IPS DF 6.9 (cell line): Measurements from ENCODE around the gene OR2J1.
A peak's percentile ranks its signal among the peaks of the same experiment; 100 is the strongest.

Experiments
- DNase-seq: peaks from one replicate; pipeline ENCODE4 v3.0.0-alpha.2; 2013; ENCODE audit warnings: low read depth, low spot score
- H3K27ac ChIP-seq: one replicate; pipeline ENCODE4 v1.5.1; 2013; ENCODE audit warnings: low read length, control low read depth
- H3K27me3 ChIP-seq: 2 replicates; pipeline ENCODE4 v1.6.1; 2013; ENCODE audit warnings: mild to moderate bottlenecking, low read length; ENCODE audit not compliant: control insufficient read depth, insufficient read depth
- H3K36me3 ChIP-seq: 2 replicates; pipeline ENCODE4 v1.6.1; 2013; ENCODE audit warnings: low read length; ENCODE audit not compliant: control insufficient read depth, insufficient read depth
- H3K4me1 ChIP-seq: 2 replicates; pipeline ENCODE4 v1.6.1; 2013; ENCODE audit warnings: low read length; ENCODE audit not compliant: control insufficient read depth, insufficient read depth
- H3K4me3 ChIP-seq: 2 replicates; pipeline ENCODE4 v1.5.1; 2013; ENCODE audit warnings: mild to moderate bottlenecking, low read length
- H3K9me3 ChIP-seq: 2 replicates; pipeline ENCODE4 v1.6.1; 2013; ENCODE audit warnings: low read length, inconsistent platforms; ENCODE audit not compliant: control insufficient read depth, insufficient read depth
- WGBS: extraction: QIAGEN DNeasy Blood & Tissue Kit; methylation state at CpG from one replicate; pipeline ENCODE4 v1.1.7; 2013; ENCODE audit warnings: mixed read lengths, missing lambda C conversion rate; ENCODE audit not compliant: insufficient read length, insufficient coverage; 5-methylcytosine and 5-hydroxymethylcytosine counted together

The OR2J1 gene

DNA sequence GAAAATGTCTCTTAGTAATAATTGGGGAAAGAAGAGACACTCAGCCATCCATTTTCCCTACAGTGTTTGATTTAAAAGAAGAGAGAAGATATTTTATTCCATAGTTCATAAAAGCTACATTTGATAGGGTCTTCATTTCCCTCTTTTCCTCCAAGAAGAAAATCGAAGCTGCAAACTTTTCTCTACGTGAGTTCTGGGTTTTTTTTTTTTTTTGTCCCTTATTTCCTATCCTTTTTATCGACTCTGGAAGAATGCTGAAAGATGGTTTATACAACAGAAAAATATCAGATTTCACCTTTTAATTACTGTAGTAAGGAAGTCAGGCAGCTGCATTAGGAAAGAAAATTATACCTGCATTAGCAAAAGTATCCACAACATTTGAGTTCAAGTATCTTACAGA lies at the start of gene OR2J1:
TSS of gene OR2J1 (plus strand) at position 301 of the 400 bp plus-strand sequence. CDS start 1,453 bp downstream, outside the sequence.
- H3K4me1 ChIP-seq = no peaks in the 10 kb centered on the region
- no peaks in the 10 kb centered on the region for H3K36me3 ChIP-seq
- H3K4me3 ChIP-seq = no peak within 1 kb of the TSS
- no peaks in the 10 kb centered on the region for H3K9me3 ChIP-seq
- no peaks in the 10 kb centered on the region for H3K27me3 ChIP-seq
- no peak for DNase-seq
- no peak within 1 kb of the TSS for H3K27ac ChIP-seq
- WGBS = no CpG with 5 or more reads among the region's 3 CpGs

DNA sequence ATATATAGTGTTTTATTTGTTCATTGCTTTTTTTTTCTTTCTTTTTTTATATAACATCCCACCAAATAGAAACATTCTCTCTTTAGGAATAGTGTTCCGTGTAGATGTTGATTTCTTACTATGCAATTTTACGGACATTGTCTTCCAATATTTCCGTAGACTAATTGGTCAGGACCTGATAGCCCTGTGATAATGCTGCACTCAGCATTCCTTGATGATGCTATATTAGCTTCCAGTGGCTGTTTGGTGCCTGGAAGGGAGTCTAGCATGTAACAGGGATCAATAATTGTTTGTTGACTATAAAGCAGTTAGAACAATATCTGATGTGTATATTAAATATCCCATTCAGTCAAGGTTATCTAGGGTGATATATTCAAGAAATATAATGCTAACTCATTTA lies 47.6 kb upstream of the OR2J1 start:
- H3K9me3 ChIP-seq = no peaks in the 10 kb centered on the region
- no CpG with 5 or more reads among the region's 3 CpGs for WGBS
- DNase-seq = no peak
- H3K27me3 ChIP-seq = no peaks in the 10 kb centered on the region
- no peaks in the 10 kb centered on the region for H3K4me1 ChIP-seq
- no peak overlapping the region for H3K4me3 ChIP-seq
- H3K36me3 ChIP-seq = no peaks in the 10 kb centered on the region
- H3K27ac ChIP-seq = no peak overlapping the region

DNA sequence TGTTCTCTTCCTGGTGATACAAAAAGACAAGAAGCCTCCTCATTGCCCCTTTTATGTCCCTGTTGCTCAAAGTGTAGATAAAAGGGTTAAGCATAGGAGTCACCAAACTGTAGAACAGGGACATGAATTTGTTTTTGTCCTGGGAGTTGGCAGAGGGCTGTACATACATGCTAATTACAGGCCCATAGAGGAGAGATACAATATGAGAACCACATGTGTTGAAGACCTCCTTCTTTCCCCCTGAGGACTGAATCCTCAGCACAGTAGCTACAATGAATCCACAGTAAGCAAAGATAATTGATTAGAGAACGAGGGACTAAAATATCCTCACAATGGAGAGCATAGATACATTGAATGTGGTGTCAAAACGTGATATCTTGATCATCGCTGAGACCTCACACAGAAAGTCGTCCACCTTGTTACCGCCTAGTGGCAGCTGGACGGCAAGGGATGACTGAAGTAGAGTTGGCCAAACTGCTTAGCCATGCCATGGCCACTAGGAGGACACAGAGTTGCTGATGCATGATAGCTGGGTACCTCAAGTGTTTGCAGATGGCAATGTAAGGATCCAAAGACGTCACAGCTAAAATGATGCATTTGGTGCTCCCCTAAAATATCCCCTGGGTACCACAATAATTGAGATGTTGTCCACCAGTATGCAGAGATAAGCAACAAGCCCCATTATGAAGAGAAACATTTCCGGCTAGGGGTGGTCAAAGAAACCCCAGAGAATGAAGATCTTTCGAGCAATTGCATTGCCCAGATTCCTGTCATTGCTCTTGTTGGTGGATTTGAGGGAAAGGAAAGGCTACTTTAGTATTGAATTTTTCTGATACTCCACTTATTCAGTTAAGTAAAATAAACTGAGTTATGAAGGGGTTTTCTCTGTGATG lies 27.2 kb upstream of the OR2J1 start:
- Histone ChIP-seq H3K4me3 (no peak overlapping the region), H3K36me3 (no peaks in the 10 kb centered on the region), H3K27me3 (no peaks in the 10 kb centered on the region), H3K4me1 (no peaks in the 10 kb centered on the region), H3K27ac (no peak overlapping the region), H3K9me3 (no peaks in the 10 kb centered on the region)
- WGBS = no CpG with 5 or more reads among the region's 9 CpGs
- DNase-seq = peak; percentile 54

DNA sequence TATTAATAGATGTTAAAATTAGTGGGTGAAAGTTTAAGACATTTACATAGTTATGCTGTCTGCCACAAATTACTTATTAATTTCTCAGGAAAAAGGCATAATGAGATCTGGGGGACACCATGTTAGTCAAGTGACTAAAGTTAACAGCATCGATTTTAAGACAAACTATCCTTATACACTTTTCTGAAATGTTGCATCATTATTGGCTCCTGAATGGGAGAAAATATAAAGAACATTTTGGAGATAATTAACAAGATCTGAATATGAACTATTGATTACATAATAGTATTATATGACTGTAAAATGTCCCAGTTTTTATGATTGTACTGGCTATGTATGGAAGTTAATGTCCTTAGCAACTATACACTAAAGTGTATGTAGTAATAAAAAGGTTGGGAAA lies 20.1 kb upstream of the OR2J1 start:
- H3K9me3 ChIP-seq = no peaks in the 10 kb centered on the region
- H3K27me3 ChIP-seq = no peaks in the 10 kb centered on the region
- H3K4me1 ChIP-seq = no peaks in the 10 kb centered on the region
- H3K27ac ChIP-seq = no peak overlapping the region
- H3K4me3 ChIP-seq = no peak overlapping the region
- WGBS = no CpG with 5 or more reads among the region's 1 CpG
- DNase-seq = no peak
- H3K36me3 ChIP-seq = no peaks in the 10 kb centered on the region

DNA sequence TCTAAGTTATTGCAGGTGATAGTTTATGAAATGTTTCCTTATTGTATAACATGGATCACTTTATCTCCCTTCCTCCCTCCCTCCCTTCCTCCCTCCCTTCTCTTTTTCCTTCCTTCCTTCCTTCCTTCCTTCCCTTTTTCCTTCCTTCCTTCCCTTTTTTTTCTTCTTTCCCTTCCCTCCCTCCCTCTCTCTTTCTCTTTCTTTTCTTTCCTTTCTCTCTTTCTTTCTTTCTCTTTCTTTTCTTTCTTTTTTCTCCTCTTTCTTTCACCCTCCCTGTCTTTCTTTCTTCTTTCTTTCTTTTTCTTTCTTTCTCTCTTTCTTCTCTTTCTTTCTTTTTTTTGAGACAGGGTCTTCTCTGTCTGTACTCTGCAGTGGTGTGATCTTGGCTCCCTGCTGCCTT lies 18.0 kb upstream of the OR2J1 start:
- DNase-seq = no peak
- Histone ChIP-seq H3K27ac (no peak overlapping the region), H3K27me3 (no peaks in the 10 kb centered on the region), H3K36me3 (no peaks in the 10 kb centered on the region), H3K4me3 (no peak overlapping the region), H3K9me3 (no peaks in the 10 kb centered on the region), H3K4me1 (no peaks in the 10 kb centered on the region)

DNA sequence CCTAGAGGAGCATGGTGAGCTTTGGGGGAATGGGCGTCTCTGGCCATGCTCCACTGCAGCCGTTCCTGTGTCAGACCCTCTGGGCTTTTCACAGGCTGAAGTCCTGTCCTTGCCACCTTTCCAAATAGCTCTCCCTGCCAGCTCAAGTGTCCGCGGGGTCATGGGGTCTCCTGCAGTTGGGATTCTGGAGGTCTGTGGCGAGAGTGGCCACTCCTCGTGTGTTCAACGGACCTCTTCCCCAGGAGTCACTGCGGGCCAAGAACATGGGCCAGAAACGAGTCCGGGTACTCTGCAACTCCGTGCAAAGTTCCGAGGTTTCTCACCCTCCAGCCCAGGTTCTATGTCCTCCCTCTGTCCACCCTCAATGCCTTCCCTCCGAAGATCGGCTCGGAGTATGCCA lies 16.8 kb upstream of the OR2J1 start:
- no peak overlapping the region for H3K4me3 ChIP-seq
- no peaks in the 10 kb centered on the region for H3K9me3 ChIP-seq
- H3K27me3 ChIP-seq = no peaks in the 10 kb centered on the region
- no peaks in the 10 kb centered on the region for H3K36me3 ChIP-seq
- H3K4me1 ChIP-seq = no peaks in the 10 kb centered on the region
- no peak overlapping the region for H3K27ac ChIP-seq
- no CpG with 5 or more reads among the region's 15 CpGs for WGBS
- no peak for DNase-seq

DNA sequence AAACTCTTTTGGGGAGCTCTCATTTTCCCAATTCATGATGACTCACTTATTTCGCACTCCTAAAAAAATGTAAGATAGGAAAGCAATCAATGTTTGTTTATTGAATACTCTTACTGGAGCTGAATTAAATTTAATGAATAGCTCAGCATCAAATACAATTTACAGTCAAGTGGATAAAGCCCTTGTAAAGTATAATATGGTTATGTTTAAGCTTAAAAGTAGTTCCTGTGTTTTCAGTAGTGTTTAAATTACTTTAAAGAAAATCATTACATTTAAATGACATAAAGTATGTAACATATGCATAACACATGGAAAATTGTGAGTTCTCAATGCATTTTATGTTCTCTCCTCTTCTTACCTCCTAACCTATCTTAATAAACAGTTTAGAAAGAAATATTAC lies 12.1 kb upstream of the OR2J1 start, which contains the start of gene OR2B3:
TSS of gene OR2B3 (minus strand) at position 101 of the 400 bp plus-strand sequence. CDS start at position 36, 65 bp downstream.
- DNase-seq = no peak
- Histone ChIP-seq H3K4me3 (no peak within 1 kb of the TSS), H3K27me3 (no peaks in the 10 kb centered on the region), H3K9me3 (no peaks in the 10 kb centered on the region), H3K36me3 (no peaks in the 10 kb centered on the region), H3K4me1 (no peaks in the 10 kb centered on the region), H3K27ac (no peak within 1 kb of the TSS)
- WGBS = no CpG with 5 or more reads among the region's 1 CpG

DNA sequence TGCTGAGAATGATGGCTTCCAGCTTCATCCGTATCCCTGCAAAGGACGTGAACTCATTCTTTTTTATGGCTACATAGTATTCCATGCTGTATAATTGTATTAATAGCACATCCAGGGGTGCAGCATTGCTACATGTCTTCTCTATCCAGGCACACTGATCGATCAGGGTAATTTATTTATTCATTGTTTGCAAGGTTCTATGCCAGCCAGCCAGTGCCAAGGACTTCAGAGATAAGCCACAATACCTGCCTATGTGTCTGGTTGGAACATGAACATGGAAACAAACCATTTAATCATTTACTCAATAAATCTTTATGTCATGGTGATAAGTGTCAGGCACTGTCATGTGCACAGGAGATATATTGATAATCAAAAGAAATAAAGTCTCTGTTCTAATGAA lies 6.3 kb upstream of the OR2J1 start:
- Histone ChIP-seq H3K36me3 (no peaks in the 10 kb centered on the region), H3K27me3 (no peaks in the 10 kb centered on the region), H3K4me1 (no peaks in the 10 kb centered on the region), H3K27ac (no peak overlapping the region), H3K4me3 (no peak overlapping the region), H3K9me3 (no peaks in the 10 kb centered on the region)
- no peak for DNase-seq
- no CpG with 5 or more reads among the region's 3 CpGs for WGBS

DNA sequence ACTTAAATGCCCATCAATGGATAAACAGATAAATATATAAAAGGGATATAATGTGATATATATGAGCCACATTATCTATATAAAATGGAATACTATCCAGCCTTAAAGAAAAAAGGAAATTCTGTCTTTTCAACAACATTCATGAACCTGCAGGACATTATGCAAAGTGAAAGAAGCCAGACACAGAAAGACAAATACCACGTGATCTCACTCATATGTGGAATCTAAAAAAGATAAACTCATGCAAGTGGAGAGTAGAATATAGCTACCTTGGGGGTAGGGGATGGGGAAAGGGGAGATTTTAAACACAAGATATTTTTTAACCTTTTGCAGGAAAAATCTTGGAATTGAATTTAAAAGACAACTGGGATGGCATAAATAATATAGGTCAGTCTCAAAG lies 1.5 kb upstream of the OR2J1 start:
- H3K36me3 ChIP-seq = no peaks in the 10 kb centered on the region
- DNase-seq = no peak
- no peaks in the 10 kb centered on the region for H3K4me1 ChIP-seq
- WGBS = no CpG with 5 or more reads among the region's 1 CpG
- H3K27ac ChIP-seq = no peak overlapping the region
- H3K9me3 ChIP-seq = no peaks in the 10 kb centered on the region
- H3K27me3 ChIP-seq = no peaks in the 10 kb centered on the region
- no peak overlapping the region for H3K4me3 ChIP-seq

DNA sequence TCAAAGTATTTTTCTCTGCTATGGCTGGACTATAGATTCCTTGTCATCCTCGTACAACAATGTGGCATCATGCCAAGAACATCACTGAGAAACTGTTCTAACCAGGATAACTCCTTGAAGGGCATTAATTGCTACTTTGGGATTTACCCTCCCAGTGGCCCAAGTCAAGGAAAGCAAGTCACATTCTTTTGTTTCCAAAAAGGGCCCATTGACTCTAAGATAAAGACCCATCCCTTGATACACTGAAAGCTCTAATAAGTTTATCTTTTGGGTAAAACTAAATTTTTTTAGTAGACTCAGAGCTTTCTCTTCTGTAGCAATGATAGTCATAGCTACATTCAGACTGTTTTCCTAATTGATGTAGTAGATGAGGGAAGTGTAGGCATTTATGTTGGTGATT lies 8.5 kb downstream of the OR2J1 start, which contains the start of gene OR2J3:
TSS of gene OR2J3 (plus strand) at position 301 of the 400 bp plus-strand sequence. CDS start 3,833 bp downstream, outside the sequence.
- WGBS = no CpG with 5 or more reads among the region's 1 CpG
- no peak for DNase-seq

DNA sequence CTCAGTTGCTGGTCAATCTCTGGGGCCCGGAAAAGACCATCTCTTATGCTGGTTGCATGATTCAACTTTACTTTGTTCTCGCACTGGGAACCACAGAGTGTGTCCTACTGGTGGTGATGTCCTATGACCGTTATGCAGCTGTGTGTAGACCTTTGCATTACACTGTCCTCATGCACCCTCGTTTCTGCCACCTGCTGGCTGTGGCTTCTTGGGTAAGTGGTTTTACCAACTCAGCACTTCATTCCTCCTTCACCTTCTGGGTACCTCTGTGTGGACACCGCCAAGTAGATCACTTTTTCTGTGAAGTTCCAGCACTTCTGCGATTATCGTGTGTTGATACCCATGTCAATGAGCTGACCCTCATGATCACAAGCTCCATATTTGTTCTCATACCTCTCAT lies 12.8 kb downstream of the OR2J1 start:
- Histone ChIP-seq H3K9me3 (no peaks in the 10 kb centered on the region), H3K36me3 (no peaks in the 10 kb centered on the region), H3K4me1 (no peaks in the 10 kb centered on the region), H3K4me3 (no peak overlapping the region), H3K27me3 (no peaks in the 10 kb centered on the region), H3K27ac (no peak overlapping the region)
- DNase-seq = no peak
- whole genome bisulfite sequencing = no CpG with 5 or more reads among the region's 7 CpGs

More for the DNA sequence above, 8.5 kb downstream of the OR2J1 start, which contains the start of gene OR2J3:
- no peaks in the 10 kb centered on the region for H3K4me1 ChIP-seq
- H3K4me3 ChIP-seq = no peak within 1 kb of the TSS
- no peaks in the 10 kb centered on the region for H3K36me3 ChIP-seq
- no peaks in the 10 kb centered on the region for H3K9me3 ChIP-seq
- H3K27me3 ChIP-seq = no peaks in the 10 kb centered on the region
- H3K27ac ChIP-seq = no peak within 1 kb of the TSS
